WTC11 (cell line): ENCODE results near the gene SETX. TPM values are rescaled to one million over a fixed set of nuclear protein-coding genes. Genes with fewer than 3 reads are reported as not detected.

Source experiments
- ATAC-seq: fragments of 200-7000 bp; cut with Tn5 transposase; 2 replicates; pipeline ENCODE4 v1.10.0; 2021; ENCODE audit warnings: mild to moderate bottlenecking, moderate library complexity
- CTCF ChIA-PET: fragments of 300-600 bp; sonication (Branson Sonifier 250); formaldehyde crosslinking; loops from one replicate; lab custom pipeline; 2021; ENCODE audit warnings: antibody characterized with exemption; lab: Charles Lee
- POLR2A ChIA-PET: fragments of 350-600 bp; sonication (Branson Sonifier 250); formaldehyde crosslinking; loops from one replicate; lab custom pipeline; 2021; ENCODE audit warnings: antibody characterized with exemption; lab: Charles Lee
- DNase-seq: peaks from one replicate; pipeline ENCODE4 v3.0.0; 2021; ENCODE audit warnings: low spot score
- H3K27ac Mint-ChIP-seq: 2 replicates; pipeline ENCODE4 v1.8.0; 2021; ENCODE audit warnings: mixed read lengths
- H3K27me3 Mint-ChIP-seq: 2 replicates; pipeline ENCODE4 v1.8.0; 2021; ENCODE audit warnings: low read depth, mild to moderate bottlenecking, moderate library complexity, mixed read lengths
- H3K36me3 Mint-ChIP-seq: 2 replicates; pipeline ENCODE4 v1.8.0; 2021; ENCODE audit warnings: mixed read lengths
- H3K4me1 Mint-ChIP-seq: 2 replicates; pipeline ENCODE4 v1.8.0; 2022; ENCODE audit warnings: mixed read lengths
- H3K4me3 Mint-ChIP-seq: 2 replicates; pipeline ENCODE4 v1.8.0; 2021; ENCODE audit warnings: mild to moderate bottlenecking, moderate library complexity, mixed read lengths
- H3K9me3 Mint-ChIP-seq: 2 replicates; pipeline ENCODE4 v1.8.0; 2021; ENCODE audit warnings: mixed read lengths
- AR ChIP-seq: fragments of 250-450 bp; sonication (Bioruptor Pico); IDR thresholded peaks from 2 replicates; pipeline ENCODE4 v1.9.0; 2021; ENCODE audit warnings: mild to moderate bottlenecking
- ATF3 ChIP-seq: sonication (generic); formaldehyde crosslinking; conservative IDR thresholded peaks from 2 replicates; pipeline ENCODE4 v1.8.1; 2022; ENCODE audit warnings: mild to moderate bottlenecking, missing genetic modification reagents
- ATF6 ChIP-seq: sonication (generic); formaldehyde crosslinking; IDR thresholded peaks from 2 replicates; pipeline ENCODE4 v1.8.1; 2023; ENCODE audit warnings: mild to moderate bottlenecking, missing genetic modification reagents
- CREM ChIP-seq: sonication (generic); formaldehyde crosslinking; IDR thresholded peaks from 2 replicates; pipeline ENCODE4 v1.8.1; 2022; ENCODE audit warnings: mild to moderate bottlenecking, missing genetic modification reagents, moderate library complexity
- IRF1 ChIP-seq: sonication (generic); formaldehyde crosslinking; IDR thresholded peaks from 2 replicates; pipeline ENCODE4 v1.8.0; 2023; ENCODE audit warnings: missing genetic modification reagents
- NFE2L1 ChIP-seq: sonication (generic); formaldehyde crosslinking; IDR thresholded peaks from 2 replicates; pipeline ENCODE4 v1.8.1; 2023; ENCODE audit warnings: missing genetic modification reagents
- NFYB ChIP-seq: sonication (generic); formaldehyde crosslinking; conservative IDR thresholded peaks from 2 replicates; pipeline ENCODE4 v1.8.0; 2022; ENCODE audit warnings: low read depth, missing genetic modification reagents
- RORB ChIP-seq: fragments of 250-450 bp; sonication (Bioruptor Pico); IDR thresholded peaks from 2 replicates; pipeline ENCODE4 v1.9.0; 2021; ENCODE audit warnings: mild to moderate bottlenecking
- ZNF263 ChIP-seq: sonication (generic); formaldehyde crosslinking; IDR thresholded peaks from 2 replicates; pipeline ENCODE4 v1.8.1; 2022; ENCODE audit warnings: low read depth, mild to moderate bottlenecking, moderate library complexity, missing genetic modification reagents
- ZNF281 ChIP-seq: sonication (generic); formaldehyde crosslinking; IDR thresholded peaks from 2 replicates; pipeline ENCODE4 v1.8.0; 2023; ENCODE audit warnings: mild to moderate bottlenecking, missing genetic modification reagents
- ZNF396 ChIP-seq: fragments of 250-450 bp; sonication (Bioruptor Pico); IDR thresholded peaks from 2 replicates; pipeline ENCODE4 v1.8.0; 2021; ENCODE audit warnings: mild to moderate bottlenecking, moderate library complexity, borderline replicate concordance
- ZNF416 ChIP-seq: fragments of 250-450 bp; sonication (Bioruptor Pico); IDR thresholded peaks from 2 replicates; pipeline ENCODE4 v1.9.0; 2021; ENCODE audit warnings: mild to moderate bottlenecking, inconsistent platforms
- ZNF425 ChIP-seq: fragments of 250-450 bp; sonication (Bioruptor Pico); conservative IDR thresholded peaks from 2 replicates; pipeline ENCODE4 v1.9.0; 2021; ENCODE audit warnings: mild to moderate bottlenecking
- ZNF512 ChIP-seq: sonication (generic); formaldehyde crosslinking; IDR thresholded peaks from 2 replicates; pipeline ENCODE4 v1.8.1; 2022; ENCODE audit warnings: missing genetic modification reagents, borderline replicate concordance
- ZNF671 ChIP-seq: fragments of 250-450 bp; sonication (Bioruptor Pico); IDR thresholded peaks from 2 replicates; pipeline ENCODE4 v1.8.0; 2021; ENCODE audit warnings: mild to moderate bottlenecking
- total RNA-seq: library from RNA; stranded (reverse); gene quantifications from 3 replicates; pipeline ENCODE4 v1.2.3, GENCODE V29; 2021

Gene SETX
- total RNA-seq, 1 experiment from 2014 or later: 30.1 TPM

- TF ChIP-seq ZNF425 (CRISPR knock-in tag) (no peak), AR (no peak), IRF1 (CRISPR knock-in tag) (no peak), ATF6 (CRISPR knock-in tag) (no peak)
Observed at GRCh38 chr9:132238026-132238972, 116.5 kb downstream of the SETX start (continued).

- CTCF ChIA-PET: interaction anchor here (1.2 to 10.1 kb wide), 4 partner anchors 9 to 75 kb away, joined by 3 to 343 read pairs (median 82); partner anchors contain the start of gene NTNG2
Observed at GRCh38 chr9:132237481-132237880, 117.3 kb downstream of the SETX start.

GRCh38 chr9:132236662-132237311 is 118.0 kb downstream of the SETX start:
- Mint-ChIP-seq H3K4me3 (no peak overlapping the region), H3K4me1 (peaks cover 3% of the 10 kb centered on the region; the same call in 1 of the 2 replicates), H3K9me3 (no peaks in the 10 kb centered on the region), H3K27me3 (peaks cover 14% of the 10 kb centered on the region), H3K36me3 (no peaks in the 10 kb centered on the region), H3K27ac (no peak overlapping the region)
- ATAC-seq: no peak
- DNase-seq: no peak
- ChIA-PET POLR2A (no interaction called here), CTCF (interaction anchor here (0.6 to 10.1 kb wide), 73 partner anchors 10 to 781 kb away, joined by 3 to 343 read pairs (median 5); partner anchors contain the start of genes MED27 and NTNG2)
- TF ChIP-seq ZNF263: no peak
- no peak for TF ChIP-seq RORB
- no peak for TF ChIP-seq CREM (CRISPR knock-in tag)
- no peak for TF ChIP-seq ZNF416 (CRISPR knock-in tag)
- no peak for TF ChIP-seq ZNF671 (CRISPR knock-in tag)
- TF ChIP-seq NFYB (CRISPR knock-in tag): no peak
- no peak for TF ChIP-seq ZNF396 (CRISPR knock-in tag)
- TF ChIP-seq NFE2L1 (CRISPR knock-in tag): no peak
- TF ChIP-seq ZNF281 (CRISPR knock-in tag): no peak

More at GRCh38 chr9:132237481-132237880, 117.3 kb downstream of the SETX start:
- Mint-ChIP-seq H3K4me1 (peaks cover 6% of the 10 kb centered on the region), H3K36me3 (no peaks in the 10 kb centered on the region), H3K9me3 (no peaks in the 10 kb centered on the region), H3K27ac (no peak overlapping the region), H3K27me3 (peaks cover 18% of the 10 kb centered on the region), H3K4me3 (no peak overlapping the region)
- DNase-seq: no peak
- TF ChIP-seq ATF3 (CRISPR knock-in tag): no peak
- no peak for TF ChIP-seq ZNF512 (CRISPR knock-in tag)
- no peak for ATAC-seq
- POLR2A ChIA-PET: no interaction called here
